HUDEP-2 (cell line): ENCODE results near the gene CGREF1.
A peak's percentile ranks its signal among the peaks of the same experiment; 100 is the strongest.

Experiments used
- DNase-seq, 76 experiments: peaks; one replicate each; lab custom pipeline; 2025; ENCODE audit not compliant: unreplicated experiment in 76 of 76; lab: John Stamatoyannopoulos, UW

CGREF1 gene

GRCh38 chr2:27118525-27119329, at the start of gene CGREF1:
Gene CGREF1, minus strand, starts transcription at chr2:27119128. Its CDS starts 14,762 bp downstream, at chr2:27104366.
- peak in 23 of 76 experiments; percentile 8 to 40 (median 20) for DNase-seq

- DNase-seq: no peak
Observed at GRCh38 chr2:27164960-27165763, 46.2 kb upstream of the CGREF1 start.

- no peak for DNase-seq
Observed at GRCh38 chr2:27162151-27163121, 43.5 kb upstream of the CGREF1 start.

GRCh38 chr2:27160191-27160590, 41.3 kb upstream of the CGREF1 start:
- DNase-seq: no peak

- DNase-seq: no peak
Observed at GRCh38 chr2:27159271-27159670, 40.3 kb upstream of the CGREF1 start.

- no peak for DNase-seq
Observed at GRCh38 chr2:27158468-27158867, 39.5 kb upstream of the CGREF1 start.

- DNase-seq: no peak
Observed at GRCh38 chr2:27155069-27155520, 36.2 kb upstream of the CGREF1 start.

GRCh38 chr2:27154488-27154887, 35.6 kb upstream of the CGREF1 start:
- no peak for DNase-seq

GRCh38 chr2:27152796-27153464, 34.0 kb upstream of the CGREF1 start:
- DNase-seq: no peak

- no peak for DNase-seq
Observed at GRCh38 chr2:27152102-27152795, 33.3 kb upstream of the CGREF1 start.

- no peak for DNase-seq
Observed at GRCh38 chr2:27150639-27151230, 31.8 kb upstream of the CGREF1 start.

- DNase-seq: no peak
Observed at GRCh38 chr2:27149570-27150405, 30.9 kb upstream of the CGREF1 start.

- no peak for DNase-seq
Observed at GRCh38 chr2:27148801-27149439, 30.0 kb upstream of the CGREF1 start, which contains the start of gene TCF23. Gene TCF23, plus strand, starts transcription at chr2:27149004. Its CDS starts 130 bp downstream, at chr2:27149134.

- no peak for DNase-seq
Observed at GRCh38 chr2:27147935-27148334, 29.0 kb upstream of the CGREF1 start.

- DNase-seq: no peak
Observed at GRCh38 chr2:27145682-27146081, 26.8 kb upstream of the CGREF1 start.

GRCh38 chr2:27143285-27143684, 24.4 kb upstream of the CGREF1 start:
- no peak for DNase-seq

GRCh38 chr2:27139310-27139709, 20.4 kb upstream of the CGREF1 start, which contains the start of gene PRR30:
Gene PRR30, minus strand, starts transcription at chr2:27139410. Its CDS starts 1,081 bp downstream, at chr2:27138329.
- no peak for DNase-seq
